Measurements from ENCODE around the gene ACOT9. TPM values are rescaled to one million over a fixed set of nuclear protein-coding genes. Genes with fewer than 3 reads are reported as not detected.

The ACOT9 gene
- total RNA-seq, 1 experiment from 2014 or later = 72.3 TPM

DNA sequence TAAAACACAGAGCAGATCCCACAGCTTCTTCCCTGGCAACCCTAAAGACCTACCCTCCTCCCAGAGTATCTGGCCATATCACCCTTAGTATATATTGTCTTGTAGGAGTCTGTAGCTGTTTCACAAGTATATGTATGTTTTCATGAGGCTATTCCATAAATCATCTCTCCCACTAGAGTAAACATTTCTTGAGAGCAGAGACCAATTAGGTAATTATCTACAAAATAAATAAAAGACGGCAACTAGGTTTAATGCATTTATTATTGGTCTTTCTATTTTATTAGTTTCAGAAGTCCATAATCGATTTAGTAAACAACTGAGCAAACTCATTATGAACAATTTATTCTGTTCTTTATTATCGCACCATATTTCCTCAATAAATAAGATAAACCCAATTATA is 7.0 kb downstream of the ACOT9 start:
- Histone ChIP-seq H3K4me1 (ENCODE audit: insufficient read depth, low read length) (no peaks in the 10 kb centered on the region), H4K8ac (replicated peaks; ENCODE audit: insufficient read length, low read depth, low read length) (no peak overlapping the region), H2BK20ac (ENCODE audit: low read depth, low read length, poor library complexity, severe bottlenecking) (no peak overlapping the region), H3T11ph (ENCODE audit: low read length) (no peak overlapping the region), H3K27me3 (ENCODE audit: insufficient read depth, low read length) (no peaks in the 10 kb centered on the region), H3K23me2 (ENCODE audit: insufficient read length, low read depth, low read length, poor library complexity, severe bottlenecking) (no peaks in the 10 kb centered on the region), H2BK15ac (ENCODE audit: low read depth, low read length) (no peak overlapping the region), H2AK5ac (ENCODE audit: insufficient read length, low read length) (no peak overlapping the region), H2AFZ (ENCODE audit: low read length) (no peak overlapping the region), H4K5ac (ENCODE audit: insufficient read length, low read depth, low read length) (no peak overlapping the region), H3K27ac (ENCODE audit: insufficient read length, low read depth, low read length) (no peak overlapping the region), H3K79me2 (ENCODE audit: insufficient read depth, low read length) (peaks cover 5% of the 10 kb centered on the region; the same call in 1 of the 2 replicates), H2BK5ac (ENCODE audit: insufficient read length, low read length) (no peak overlapping the region), H4K91ac (ENCODE audit: insufficient read length, low read depth, low read length) (no peak overlapping the region), H4K20me1 (ENCODE audit: control insufficient read depth, insufficient read depth, insufficient read length) (no peaks in the 10 kb centered on the region), H2BK12ac (ENCODE audit: insufficient read length, low read depth, low read length) (no peak overlapping the region), H3K9me3 (ENCODE audit: control insufficient read depth, low read depth, low read length) (no peaks in the 10 kb centered on the region), H3K14ac (ENCODE audit: insufficient read depth, low read length) (no peak overlapping the region), H3K4me2 (ENCODE audit: insufficient read depth, insufficient read length, low read length) (no peak overlapping the region), H3K4ac (ENCODE audit: low read depth, low read length) (no peak overlapping the region), H3K23ac (ENCODE audit: insufficient read length, low read depth, low read length) (no peak overlapping the region), H3K9ac (ENCODE audit: extremely low read depth, insufficient read length, low read length) (no peak overlapping the region), H3K18ac (ENCODE audit: insufficient read length, low read depth, low read length) (no peak overlapping the region), H3K79me1 (ENCODE audit: insufficient read depth, low read depth, low read length, poor library complexity, severe bottlenecking) (no peaks in the 10 kb centered on the region), H3K56ac (ENCODE audit: insufficient read length, low read depth, low read length) (no peak overlapping the region), H2BK120ac (ENCODE audit: low read depth, low read length, poor library complexity, severe bottlenecking) (no peak overlapping the region)
- TF ChIP-seq, protein P1, sequence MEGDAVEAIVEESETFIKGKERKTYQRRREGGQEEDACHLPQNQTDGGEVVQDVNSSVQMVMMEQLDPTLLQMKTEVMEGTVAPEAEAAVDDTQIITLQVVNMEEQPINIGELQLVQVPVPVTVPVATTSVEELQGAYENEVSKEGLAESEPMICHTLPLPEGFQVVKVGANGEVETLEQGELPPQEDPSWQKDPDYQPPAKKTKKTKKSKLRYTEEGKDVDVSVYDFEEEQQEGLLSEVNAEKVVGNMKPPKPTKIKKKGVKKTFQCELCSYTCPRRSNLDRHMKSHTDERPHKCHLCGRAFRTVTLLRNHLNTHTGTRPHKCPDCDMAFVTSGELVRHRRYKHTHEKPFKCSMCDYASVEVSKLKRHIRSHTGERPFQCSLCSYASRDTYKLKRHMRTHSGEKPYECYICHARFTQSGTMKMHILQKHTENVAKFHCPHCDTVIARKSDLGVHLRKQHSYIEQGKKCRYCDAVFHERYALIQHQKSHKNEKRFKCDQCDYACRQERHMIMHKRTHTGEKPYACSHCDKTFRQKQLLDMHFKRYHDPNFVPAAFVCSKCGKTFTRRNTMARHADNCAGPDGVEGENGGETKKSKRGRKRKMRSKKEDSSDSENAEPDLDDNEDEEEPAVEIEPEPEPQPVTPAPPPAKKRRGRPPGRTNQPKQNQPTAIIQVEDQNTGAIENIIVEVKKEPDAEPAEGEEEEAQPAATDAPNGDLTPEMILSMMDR (conservative IDR thresholded peaks at IDR 0.05) = no peak
- no peak for DNase-seq
- H3K27ac Mint-ChIP-seq = peak overlapping the region in 1 of 3 experiments; percentile 19; a peak in 1 of 7 replicates
- H3K9me3 Mint-ChIP-seq = no peaks in the 10 kb centered on the region
- peaks cover 14 to 15% of the 10 kb centered on the region in 2 experiments for H3K4me1 Mint-ChIP-seq
- H3K4me3 Mint-ChIP-seq = no peak overlapping the region
- H3K27me3 Mint-ChIP-seq (ENCODE audit: low read depth) = no peaks in the 10 kb centered on the region
- WGBS (ENCODE audit: extremely low coverage, insufficient read length, low lambda C conversion rate) = no CpG with 5 or more reads among the region's 3 CpGs
- peaks cover 0 to 25% (median 19%) of the 10 kb centered on the region in 3 experiments; a peak in 4 of 7 replicates for H3K36me3 Mint-ChIP-seq (ENCODE audit: insufficient read depth in 1 of 3, low read depth in 3 of 3)

Measured in H9 (cell line).